ENCODE measurements around the gene SRM.

- TF ChIP-seq, protein P1, sequence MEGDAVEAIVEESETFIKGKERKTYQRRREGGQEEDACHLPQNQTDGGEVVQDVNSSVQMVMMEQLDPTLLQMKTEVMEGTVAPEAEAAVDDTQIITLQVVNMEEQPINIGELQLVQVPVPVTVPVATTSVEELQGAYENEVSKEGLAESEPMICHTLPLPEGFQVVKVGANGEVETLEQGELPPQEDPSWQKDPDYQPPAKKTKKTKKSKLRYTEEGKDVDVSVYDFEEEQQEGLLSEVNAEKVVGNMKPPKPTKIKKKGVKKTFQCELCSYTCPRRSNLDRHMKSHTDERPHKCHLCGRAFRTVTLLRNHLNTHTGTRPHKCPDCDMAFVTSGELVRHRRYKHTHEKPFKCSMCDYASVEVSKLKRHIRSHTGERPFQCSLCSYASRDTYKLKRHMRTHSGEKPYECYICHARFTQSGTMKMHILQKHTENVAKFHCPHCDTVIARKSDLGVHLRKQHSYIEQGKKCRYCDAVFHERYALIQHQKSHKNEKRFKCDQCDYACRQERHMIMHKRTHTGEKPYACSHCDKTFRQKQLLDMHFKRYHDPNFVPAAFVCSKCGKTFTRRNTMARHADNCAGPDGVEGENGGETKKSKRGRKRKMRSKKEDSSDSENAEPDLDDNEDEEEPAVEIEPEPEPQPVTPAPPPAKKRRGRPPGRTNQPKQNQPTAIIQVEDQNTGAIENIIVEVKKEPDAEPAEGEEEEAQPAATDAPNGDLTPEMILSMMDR (IDR thresholded peaks at IDR 0.05; ENCODE audit: low read depth, low read length), result no peak
- TF ChIP-seq POLR2A (IDR thresholded peaks at IDR 0.05; ENCODE audit: extremely low read depth, insufficient read length) (no peak), MYC (IDR thresholded peaks at IDR 0.05; ENCODE audit: low read depth, low read length) (no peak)
Measured at GRCh38 chr1:11065796-11066195, 6.0 kb upstream of the SRM start.
